Pancreas (tissue), 10 donors: ENCODE measurements around the gene TSR1. TPM values are rescaled to one million over a fixed set of nuclear protein-coding genes. Genes with fewer than 3 reads are reported as not detected.

Experiments
- ATAC-seq, 4 donors: fragments of 200-7000 bp; cut with Tn5 transposase; one replicate each; pipeline versions ENCODE4 v1.8.0 to v1.9.1; 2020; ENCODE audit warnings: mild to moderate bottlenecking in 4 of 4, moderate library complexity in 4 of 4
- DNase-seq, 6 donors: peaks; one replicate each; pipeline ENCODE4 v3.0.0-alpha.2; 2020
- FAIRE-seq: peaks from 2 replicates; lab custom pipeline; 2012; peaks lifted over from hg19 to GRCh38; lab: Jason Lieb, UNC
- H3K27ac ChIP-seq, 4 donors: fragments of 200-600 bp; sonication (generic); 1 replicate in 3 of 4; 2 replicates in 1 of 4; pipeline versions ENCODE4 v1.5.0 to v1.8.0; 2020
- H3K27me3 ChIP-seq, 4 donors: fragments of 200-600 bp; one replicate each; pipeline ENCODE4 v1.8.0; 2021
- H3K36me3 ChIP-seq, 3 donors: fragments of 200-600 bp; sonication (generic) in 1 of 3; one replicate each; pipeline versions ENCODE4 v1.5.0 to v1.8.0; 2020 to 2021
- H3K4me1 ChIP-seq, 3 donors: fragments of 200-600 bp; one replicate each; pipeline ENCODE4 v1.8.0; 2021
- H3K4me3 ChIP-seq, 4 donors: fragments of 200-600 bp; sonication (generic) in 2 of 4; one replicate each; pipeline versions ENCODE4 v1.5.0 to v1.8.0; 2020 to 2021
- H3K9me3 ChIP-seq, 4 donors: fragments of 200-600 bp; one replicate each; pipeline ENCODE4 v1.8.0; 2021
- CTCF ChIP-seq, 4 donors: fragments of 200-600 bp; sonication (generic) in 3 of 4; IDR thresholded peaks; one replicate each; pipeline versions ENCODE4 v1.5.0 to v1.8.0; 2021; ENCODE audit warnings: antibody characterized with exemption in 4 of 4
- WGBS, 2 donors: extraction: QIAGEN DNeasy Blood & Tissue Kit; methylation state at CpG; one replicate each; pipeline ENCODE4 v1.1.7; 2013; 5-methylcytosine and 5-hydroxymethylcytosine counted together
- intact Hi-C, 3 donors: fragments of 100-400 bp; cut with DNase I; formaldehyde crosslinking; loops; one replicate each; pipeline versions ENCODE4 v1.11.1 to v1.14.2; 2022
- polyA plus RNA-seq, 2 donors: library from polyadenylated mRNA; stranded (reverse); fragments of 200-250 nt; gene quantifications; one replicate each; pipeline ENCODE4 v1.2.3, GENCODE V29; 2013
- total RNA-seq, 6 donors: library from RNA; stranded (reverse); fragmentation: NEBNext Ultra II Directional in 4 of 6; extraction: Animal tissue kit (Norgen Biotek cat#: 25700) in 4 of 6; gene quantifications; one replicate each; pipeline versions ENCODE4 v1.2.1 to v1.2.4, GENCODE V29; 2021 to 2023
- donor health status: healthy with polysubstance abuse.
- donor health status: DM: no; HTN: no; CAD: no; lungs with moderate emphysema.
- donor health status: DM: no; HTN: no; CAD: no.
- donor health status: control.
- donor health status: control.
- donor health status: Bipolar disorder and iron deficiency.
- donor health status: DM: yes; HTN: yes; CAD: no.
- donor health status: DM: no; HTN: no; CAD: no.
- donor health status: DM: no; HTN: no; CAD: no.
- donor health status: DM: yes; HTN: yes; CAD: no.

Gene TSR1
- total and polyA plus RNA-seq, 8 donors: 8.3 to 17.3 (median 12.2) TPM

- Histone ChIP-seq H3K36me3 (peaks cover 0 to 33% (median 0%) of the 10 kb centered on the region in 3 donors), H3K27ac (no peak overlapping the region), H3K9me3 (no peaks in the 10 kb centered on the region), H3K4me3 (no peak overlapping the region), H3K27me3 (no peaks in the 10 kb centered on the region), H3K4me1 (no peaks in the 10 kb centered on the region)
- 54 to 60% methylated on average over 7 of the region's 7 CpGs for WGBS, 2 donors
- DNase-seq: no peak
- TF ChIP-seq CTCF (IDR thresholded peaks at IDR 0.05): peak; percentile 22 to 54 (median 24)
- ATAC-seq: peak; percentile 38 to 88 (median 75)
- FAIRE-seq: peak; percentile 94
- intact Hi-C loops: no loop called here
Observed at GRCh38 chr17:2282297-2282873, 53.9 kb downstream of the TSR1 start.

- H3K36me3 ChIP-seq: peaks cover 0 to 28% (median 0%) of the 10 kb centered on the region in 3 donors
- TF ChIP-seq CTCF (IDR thresholded peaks at IDR 0.05): no peak
- no peak overlapping the region for H3K4me3 ChIP-seq
- no peaks in the 10 kb centered on the region for H3K27me3 ChIP-seq
- intact Hi-C loops: no loop called here
- no peaks in the 10 kb centered on the region for H3K9me3 ChIP-seq
- H3K27ac ChIP-seq: no peak overlapping the region
- WGBS, 2 donors: 90 to 94% methylated on average over 9 of the region's 9 CpGs
- FAIRE-seq: no peak
- H3K4me1 ChIP-seq: no peaks in the 10 kb centered on the region
- no peak for ATAC-seq
- DNase-seq: no peak
Observed at GRCh38 chr17:2279707-2280106, 56.5 kb downstream of the TSR1 start.

- DNase-seq: no peak
Observed at GRCh38 chr17:2277429-2278170, 58.7 kb downstream of the TSR1 start.

GRCh38 chr17:2275722-2276121 is 60.5 kb downstream of the TSR1 start:
- no peak overlapping the region for H3K27ac ChIP-seq
- DNase-seq (no peak), FAIRE-seq (no peak), ATAC-seq (no peak)
- intact Hi-C loops: no loop called here
- H3K4me1 ChIP-seq: no peaks in the 10 kb centered on the region
- no peaks in the 10 kb centered on the region for H3K9me3 ChIP-seq
- 66 to 81% methylated on average over 1 of the region's 1 CpG for WGBS, 2 donors
- H3K4me3 ChIP-seq: no peak overlapping the region
- peaks cover 0 to 7% (median 0%) of the 10 kb centered on the region in 3 donors for H3K36me3 ChIP-seq
- TF ChIP-seq CTCF (IDR thresholded peaks at IDR 0.05): no peak
- H3K27me3 ChIP-seq: no peaks in the 10 kb centered on the region

More at GRCh38 chr17:2277429-2278170, 58.7 kb downstream of the TSR1 start:
- H3K4me3 ChIP-seq: no peak overlapping the region
- ATAC-seq (no peak), FAIRE-seq (no peak)
- no peaks in the 10 kb centered on the region for H3K4me1 ChIP-seq
- no peaks in the 10 kb centered on the region for H3K9me3 ChIP-seq
- no peak overlapping the region for H3K27ac ChIP-seq
- no peak for TF ChIP-seq CTCF (IDR thresholded peaks at IDR 0.05)
- WGBS, 2 donors: 96 to 98% methylated on average over 9 of the region's 9 CpGs
- H3K36me3 ChIP-seq: peaks cover 0 to 19% (median 0%) of the 10 kb centered on the region in 3 donors
- no peaks in the 10 kb centered on the region for H3K27me3 ChIP-seq
- intact Hi-C loops: no loop called here

GRCh38 chr17:2274414-2274813 is 61.8 kb downstream of the TSR1 start:
- no peaks in the 10 kb centered on the region for H3K27me3 ChIP-seq
- H3K4me3 ChIP-seq: no peak overlapping the region
- no peak for TF ChIP-seq CTCF (IDR thresholded peaks at IDR 0.05)
- H3K27ac ChIP-seq: no peak overlapping the region
- intact Hi-C loops: no loop called here
- DNase-seq (no peak), ATAC-seq (no peak), FAIRE-seq (no peak)
- H3K36me3 ChIP-seq: no peaks in the 10 kb centered on the region
- no peaks in the 10 kb centered on the region for H3K9me3 ChIP-seq
- 39 to 67% methylated on average over 2 of the region's 2 CpGs for WGBS, 2 donors
- H3K4me1 ChIP-seq: no peaks in the 10 kb centered on the region
